ENCODE data around the gene PABPN1L.

PABPN1L gene

GRCh38 chr16:88855176-88855575 is 11.3 kb downstream of the PABPN1L start:
- WGBS (ENCODE audit: insufficient coverage), result 83% methylated on average over 7 of the region's 8 CpGs
- no peaks in the 10 kb centered on the region for H3K27me3 ChIP-seq (replicated peaks in 2 of 5; ENCODE audit: control insufficient read depth in 4 of 5, insufficient read depth in 5 of 5, low read length in 4 of 5)
- H3K4me1 ChIP-seq (ENCODE audit: control extremely low read depth in 1 of 4, control insufficient read depth in 4 of 4, insufficient read depth in 4 of 4, low read length in 3 of 4), result peaks cover 3 to 43% (median 33%) of the 10 kb centered on the region in 4 experiments
- no peak for DNase-seq
- peak overlapping the region in 1 of 2 experiments; percentile 43 for H3K27ac ChIP-seq (ENCODE audit: insufficient read depth in 1 of 2, low read depth in 1 of 2, low read length in 2 of 2, poor library complexity in 1 of 2, severe bottlenecking in 2 of 2)
- POLR2A ChIA-PET, result interaction anchor here (0.8 kb wide), 1 partner anchor 9 kb away, joined by 3 read pairs; no protein-coding TSS in a partner anchor
- H3K9me3 ChIP-seq (ENCODE audit: control extremely low read depth in 1 of 5, control insufficient read depth in 4 of 5, insufficient read depth in 2 of 5, low read depth in 1 of 5, low read length in 4 of 5), result no peaks in the 10 kb centered on the region
- peaks cover 0 to 21% (median 14%) of the 10 kb centered on the region in 4 experiments for H3K36me3 ChIP-seq (ENCODE audit: control insufficient read depth in 4 of 4, insufficient read depth in 4 of 4, low read length in 3 of 4)
- CTCF ChIA-PET, result no interaction called here
- peak overlapping the region in 1 of 7 experiments; percentile 23 for H3K4me3 ChIP-seq (ENCODE audit: control insufficient read depth in 1 of 7, extremely low read depth in 1 of 7, insufficient read depth in 4 of 7, low read depth in 2 of 7, low read length in 6 of 7)

GRCh38 chr16:88854306-88855111 is 12.0 kb downstream of the PABPN1L start:
- Histone ChIP-seq H3K36me3 (ENCODE audit: control insufficient read depth in 4 of 4, insufficient read depth in 4 of 4, low read length in 3 of 4) (peaks cover 0 to 19% (median 9%) of the 10 kb centered on the region in 4 experiments), H3K4me1 (ENCODE audit: control extremely low read depth in 1 of 4, control insufficient read depth in 4 of 4, insufficient read depth in 4 of 4, low read length in 3 of 4) (peaks cover 3 to 43% (median 33%) of the 10 kb centered on the region in 4 experiments), H3K4me3 (ENCODE audit: control insufficient read depth in 1 of 7, extremely low read depth in 1 of 7, insufficient read depth in 4 of 7, low read depth in 2 of 7, low read length in 6 of 7) (peak overlapping the region in 1 of 7 experiments; percentile 23), H3K9me3 (ENCODE audit: control extremely low read depth in 1 of 5, control insufficient read depth in 4 of 5, insufficient read depth in 2 of 5, low read depth in 1 of 5, low read length in 4 of 5) (no peaks in the 10 kb centered on the region), H3K27me3 (replicated peaks in 2 of 5; ENCODE audit: control insufficient read depth in 4 of 5, insufficient read depth in 5 of 5, low read length in 4 of 5) (no peaks in the 10 kb centered on the region), H3K27ac (ENCODE audit: insufficient read depth in 1 of 2, low read depth in 1 of 2, low read length in 2 of 2, poor library complexity in 1 of 2, severe bottlenecking in 2 of 2) (peak overlapping the region in 1 of 2 experiments; percentile 43)
- ChIA-PET CTCF (no interaction called here), POLR2A (interaction anchor here (0.8 kb wide), 1 partner anchor 9 kb away, joined by 3 read pairs; no protein-coding TSS in a partner anchor)
- peak; percentile 13 to 68 (median 65) for DNase-seq
- WGBS (ENCODE audit: insufficient coverage), result 58% methylated on average over 19 of the region's 20 CpGs

GRCh38 chr16:88853325-88853941 is 13.0 kb downstream of the PABPN1L start:
- peaks cover 0 to 8% (median 6%) of the 10 kb centered on the region in 4 experiments for H3K36me3 ChIP-seq (ENCODE audit: control insufficient read depth in 4 of 4, insufficient read depth in 4 of 4, low read length in 3 of 4)
- ChIA-PET POLR2A (no interaction called here), CTCF (interaction anchor here (1.1 to 2.4 kb wide), 3 partner anchors 13 to 106 kb away, joined by 3 to 6 read pairs (median 3); no protein-coding TSS in a partner anchor)
- H3K9me3 ChIP-seq (ENCODE audit: control extremely low read depth in 1 of 5, control insufficient read depth in 4 of 5, insufficient read depth in 2 of 5, low read depth in 1 of 5, low read length in 4 of 5), result no peaks in the 10 kb centered on the region
- H3K4me3 ChIP-seq (ENCODE audit: control insufficient read depth in 1 of 7, extremely low read depth in 1 of 7, insufficient read depth in 4 of 7, low read depth in 2 of 7, low read length in 6 of 7), result no peak overlapping the region
- no peaks in the 10 kb centered on the region for H3K27me3 ChIP-seq (replicated peaks in 2 of 5; ENCODE audit: control insufficient read depth in 4 of 5, insufficient read depth in 5 of 5, low read length in 4 of 5)
- H3K4me1 ChIP-seq (ENCODE audit: control extremely low read depth in 1 of 4, control insufficient read depth in 4 of 4, insufficient read depth in 4 of 4, low read length in 3 of 4), result peaks cover 3 to 41% (median 33%) of the 10 kb centered on the region in 4 experiments
- DNase-seq, result no peak
- WGBS (ENCODE audit: insufficient coverage), result 94% methylated on average over 17 of the region's 17 CpGs
- H3K27ac ChIP-seq (ENCODE audit: insufficient read depth in 1 of 2, low read depth in 1 of 2, low read length in 2 of 2, poor library complexity in 1 of 2, severe bottlenecking in 2 of 2), result no peak overlapping the region

- CTCF ChIA-PET, result interaction anchor here (1.2 to 2.4 kb wide), 2 partner anchors 23 to 34 kb away, joined by 3 to 6 read pairs; no protein-coding TSS in a partner anchor
- Histone ChIP-seq H3K36me3 (ENCODE audit: control insufficient read depth in 4 of 4, insufficient read depth in 4 of 4, low read length in 3 of 4) (peaks cover 0 to 12% (median 4%) of the 10 kb centered on the region in 4 experiments), H3K4me3 (ENCODE audit: control insufficient read depth in 1 of 7, extremely low read depth in 1 of 7, insufficient read depth in 4 of 7, low read depth in 2 of 7, low read length in 6 of 7) (no peak overlapping the region), H3K27me3 (replicated peaks in 2 of 5; ENCODE audit: control insufficient read depth in 4 of 5, insufficient read depth in 5 of 5, low read length in 4 of 5) (no peaks in the 10 kb centered on the region), H3K27ac (ENCODE audit: insufficient read depth in 1 of 2, low read depth in 1 of 2, low read length in 2 of 2, poor library complexity in 1 of 2, severe bottlenecking in 2 of 2) (no peak overlapping the region), H3K4me1 (ENCODE audit: control extremely low read depth in 1 of 4, control insufficient read depth in 4 of 4, insufficient read depth in 4 of 4, low read length in 3 of 4) (peaks cover 3 to 31% (median 22%) of the 10 kb centered on the region in 4 experiments), H3K9me3 (ENCODE audit: control extremely low read depth in 1 of 5, control insufficient read depth in 4 of 5, insufficient read depth in 2 of 5, low read depth in 1 of 5, low read length in 4 of 5) (no peaks in the 10 kb centered on the region)
- POLR2A ChIA-PET, result no interaction called here
- WGBS (ENCODE audit: insufficient coverage), result 95% methylated on average over 19 of the region's 19 CpGs
- no peak for DNase-seq
Observed at GRCh38 chr16:88851616-88852015, 14.8 kb downstream of the PABPN1L start.

- H3K27ac ChIP-seq (ENCODE audit: insufficient read depth in 1 of 2, low read depth in 1 of 2, low read length in 2 of 2, poor library complexity in 1 of 2, severe bottlenecking in 2 of 2), result no peak overlapping the region
- 94% methylated on average over 31 of the region's 33 CpGs for WGBS (ENCODE audit: insufficient coverage)
- peaks cover 0 to 12% (median 4%) of the 10 kb centered on the region in 4 experiments for H3K36me3 ChIP-seq (ENCODE audit: control insufficient read depth in 4 of 4, insufficient read depth in 4 of 4, low read length in 3 of 4)
- no peak overlapping the region for H3K4me3 ChIP-seq (ENCODE audit: control insufficient read depth in 1 of 7, extremely low read depth in 1 of 7, insufficient read depth in 4 of 7, low read depth in 2 of 7, low read length in 6 of 7)
- no peaks in the 10 kb centered on the region for H3K9me3 ChIP-seq (ENCODE audit: control extremely low read depth in 1 of 5, control insufficient read depth in 4 of 5, insufficient read depth in 2 of 5, low read depth in 1 of 5, low read length in 4 of 5)
- no peak for DNase-seq
- POLR2A ChIA-PET, result no interaction called here
- peaks cover 3 to 25% (median 15%) of the 10 kb centered on the region in 4 experiments for H3K4me1 ChIP-seq (ENCODE audit: control extremely low read depth in 1 of 4, control insufficient read depth in 4 of 4, insufficient read depth in 4 of 4, low read length in 3 of 4)
- CTCF ChIA-PET, result interaction anchor here (1.2 kb wide), 1 partner anchor 33 kb away, joined by 3 read pairs; no protein-coding TSS in a partner anchor
- no peaks in the 10 kb centered on the region for H3K27me3 ChIP-seq (replicated peaks in 2 of 5; ENCODE audit: control insufficient read depth in 4 of 5, insufficient read depth in 5 of 5, low read length in 4 of 5)
Observed at GRCh38 chr16:88850531-88851199, 15.8 kb downstream of the PABPN1L start.

GRCh38 chr16:88848557-88848956 is 17.9 kb downstream of the PABPN1L start:
- no peaks in the 10 kb centered on the region for H3K27me3 ChIP-seq (replicated peaks in 2 of 5; ENCODE audit: control insufficient read depth in 4 of 5, insufficient read depth in 5 of 5, low read length in 4 of 5)
- H3K4me3 ChIP-seq (ENCODE audit: control insufficient read depth in 1 of 7, extremely low read depth in 1 of 7, insufficient read depth in 4 of 7, low read depth in 2 of 7, low read length in 6 of 7), result no peak overlapping the region
- 95% methylated on average over 20 of the region's 21 CpGs for WGBS (ENCODE audit: insufficient coverage)
- ChIA-PET CTCF (no interaction called here), POLR2A (no interaction called here)
- DNase-seq, result no peak
- no peak overlapping the region for H3K27ac ChIP-seq (ENCODE audit: insufficient read depth in 1 of 2, low read depth in 1 of 2, low read length in 2 of 2, poor library complexity in 1 of 2, severe bottlenecking in 2 of 2)
- peaks cover 0 to 4% (median 0%) of the 10 kb centered on the region in 4 experiments for H3K4me1 ChIP-seq (ENCODE audit: control extremely low read depth in 1 of 4, control insufficient read depth in 4 of 4, insufficient read depth in 4 of 4, low read length in 3 of 4)
- H3K36me3 ChIP-seq (ENCODE audit: control insufficient read depth in 4 of 4, insufficient read depth in 4 of 4, low read length in 3 of 4), result peaks cover 0 to 12% (median 3%) of the 10 kb centered on the region in 4 experiments
- H3K9me3 ChIP-seq (ENCODE audit: control extremely low read depth in 1 of 5, control insufficient read depth in 4 of 5, insufficient read depth in 2 of 5, low read depth in 1 of 5, low read length in 4 of 5), result no peaks in the 10 kb centered on the region
